ENCODE data around the gene AGMO.

GRCh38 chr7:15345216-15345615, 216.6 kb downstream of the AGMO start:
- TF ChIP-seq, protein P1, sequence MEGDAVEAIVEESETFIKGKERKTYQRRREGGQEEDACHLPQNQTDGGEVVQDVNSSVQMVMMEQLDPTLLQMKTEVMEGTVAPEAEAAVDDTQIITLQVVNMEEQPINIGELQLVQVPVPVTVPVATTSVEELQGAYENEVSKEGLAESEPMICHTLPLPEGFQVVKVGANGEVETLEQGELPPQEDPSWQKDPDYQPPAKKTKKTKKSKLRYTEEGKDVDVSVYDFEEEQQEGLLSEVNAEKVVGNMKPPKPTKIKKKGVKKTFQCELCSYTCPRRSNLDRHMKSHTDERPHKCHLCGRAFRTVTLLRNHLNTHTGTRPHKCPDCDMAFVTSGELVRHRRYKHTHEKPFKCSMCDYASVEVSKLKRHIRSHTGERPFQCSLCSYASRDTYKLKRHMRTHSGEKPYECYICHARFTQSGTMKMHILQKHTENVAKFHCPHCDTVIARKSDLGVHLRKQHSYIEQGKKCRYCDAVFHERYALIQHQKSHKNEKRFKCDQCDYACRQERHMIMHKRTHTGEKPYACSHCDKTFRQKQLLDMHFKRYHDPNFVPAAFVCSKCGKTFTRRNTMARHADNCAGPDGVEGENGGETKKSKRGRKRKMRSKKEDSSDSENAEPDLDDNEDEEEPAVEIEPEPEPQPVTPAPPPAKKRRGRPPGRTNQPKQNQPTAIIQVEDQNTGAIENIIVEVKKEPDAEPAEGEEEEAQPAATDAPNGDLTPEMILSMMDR (IDR thresholded peaks at IDR 0.05; ENCODE audit: insufficient read depth, low read depth, low read length): no peak
- no peak for TF ChIP-seq EZH2 (IDR thresholded peaks at IDR 0.05; ENCODE audit: insufficient read depth, low read length)
